GM12878 (cell line): ENCODE measurements around the gene CACNA1S. TPM values are rescaled to one million over a fixed set of nuclear protein-coding genes. Genes with fewer than 3 reads are reported as not detected.

Experiments
- ATAC-seq: fragments of 200-7000 bp; cut with Tn5 transposase; 3 replicates; pipeline ENCODE4 v1.9.1; 2020; ENCODE audit warnings: mild to moderate bottlenecking, moderate library complexity
- BruUV-seq: library from RNA; stranded (reverse); fragments of 400-500 nt; replicated peaks from 2 replicates; lab custom pipeline; 2021; lab: Mats Ljungman, UMichigan
- CTCF ChIA-PET: fragments of 300-600 bp; sonication (Branson Sonifier 250); formaldehyde crosslinking; extraction: SDS; loops from one replicate; lab custom pipeline; 2021; ENCODE audit warnings: inconsistent platforms; lab: Yijun Ruan, JAX
- POLR2A ChIA-PET: fragments of 350-600 bp; formaldehyde crosslinking; extraction: SDS; loops from one replicate; lab custom pipeline; 2021; ENCODE audit warnings: inconsistent platforms; lab: Charles Lee
- RAD21 ChIA-PET: fragments of 300-600 bp; sonication (Branson Sonifier 250); formaldehyde crosslinking; loops from one replicate; lab custom pipeline; 2023; ENCODE audit warnings: antibody characterized with exemption; ENCODE audit not compliant: unreplicated experiment; lab: Charles Lee
- SMC1A ChIA-PET: fragments of 300-600 bp; sonication (Branson Sonifier 250); formaldehyde crosslinking; loops from one replicate; lab custom pipeline; 2023; ENCODE audit not compliant: unreplicated experiment, uncharacterized antibody; lab: Charles Lee
- DNase-seq: peaks from one replicate; pipeline ENCODE4 v3.0.0-alpha.2; 2011; ENCODE audit warnings: low read depth, low spot score
- FAIRE-seq: peaks from 3 replicates; lab custom pipeline; 2011; peaks lifted over from hg19 to GRCh38; lab: Jason Lieb, UNC
- H2AFZ ChIP-seq: 2 replicates; pipeline ENCODE4 v1.6.0; 2011; ENCODE audit warnings: low read depth, low read length, control low read depth; ENCODE audit not compliant: control insufficient read depth
- H3K27ac ChIP-seq: 2 replicates; pipeline ENCODE4 v1.5.1; 2011; ENCODE audit warnings: control low read depth; ENCODE audit not compliant: control insufficient read depth, insufficient read depth
- H3K27me3 ChIP-seq, 2 experiments: replicated peaks in 1 of 2; 2 replicates each; pipeline versions ENCODE4 v1.6.0 to v1.6.1; 2011; ENCODE audit warnings: low read length in 1 of 2; ENCODE audit not compliant: control insufficient read depth in 2 of 2, insufficient read depth in 2 of 2
- H3K36me3 ChIP-seq, 2 experiments: 2 replicates each; pipeline ENCODE4 v1.5.1; 2011; ENCODE audit warnings: low read length in 1 of 2; ENCODE audit not compliant: control insufficient read depth in 2 of 2, insufficient read depth in 2 of 2
- H3K4me1 ChIP-seq: 2 replicates; pipeline ENCODE4 v1.6.1; 2011; ENCODE audit warnings: mild to moderate bottlenecking, low read length, moderate library complexity, mixed read lengths; ENCODE audit not compliant: control insufficient read depth, insufficient read depth
- H3K4me2 ChIP-seq: 2 replicates; pipeline ENCODE4 v1.6.0; 2011; ENCODE audit warnings: control low read depth; ENCODE audit not compliant: control insufficient read depth, insufficient read depth
- H3K4me3 ChIP-seq: fragments of 200-600 bp; sonication (generic); 2 replicates; pipeline ENCODE4 v1.5.1; 2016
- H3K79me2 ChIP-seq: 2 replicates; pipeline ENCODE4 v1.6.0; 2011; ENCODE audit warnings: low read length; ENCODE audit not compliant: control insufficient read depth, insufficient read depth
- H3K9ac ChIP-seq: 2 replicates; pipeline ENCODE4 v1.8.0; 2011; ENCODE audit warnings: low read length, control low read depth, mixed read lengths; ENCODE audit not compliant: control insufficient read depth, insufficient read depth
- H3K9me3 ChIP-seq: replicated peaks from 3 replicates; pipeline ENCODE4 v1.5.1; 2011; ENCODE audit warnings: mild to moderate bottlenecking, low read length; ENCODE audit not compliant: control insufficient read depth, insufficient read depth
- H4K20me1 ChIP-seq: 2 replicates; pipeline ENCODE4 v1.6.0; 2011; ENCODE audit not compliant: control insufficient read depth, insufficient read depth
- ATF7 ChIP-seq: fragments of 450-650 bp; IDR thresholded peaks from 2 replicates; pipeline ENCODE4 v1.6.1; 2016; ENCODE audit warnings: low read depth, mild to moderate bottlenecking
- BCLAF1 ChIP-seq: fragments of 450-650 bp; IDR thresholded peaks from 2 replicates; pipeline ENCODE4 v1.6.1; 2017; ENCODE audit warnings: antibody characterized with exemption, mild to moderate bottlenecking, moderate library complexity
- E4F1 ChIP-seq: fragments of 450-650 bp; IDR thresholded peaks from 2 replicates; pipeline ENCODE4 v1.6.1; 2018; ENCODE audit warnings: borderline replicate concordance, mild to moderate bottlenecking; ENCODE audit not compliant: partially characterized antibody
- EZH2 ChIP-seq: IDR thresholded peaks from 2 replicates; pipeline ENCODE4 v1.6.1; 2012; ENCODE audit warnings: low read depth, mild to moderate bottlenecking, control low read depth, inconsistent platforms, low read length, borderline replicate concordance; ENCODE audit not compliant: control insufficient read depth
- HCFC1 ChIP-seq: fragments of 150-350 bp; IDR thresholded peaks from 2 replicates; pipeline ENCODE4 v1.6.1; 2014; ENCODE audit warnings: low read length
- HDAC2 ChIP-seq: fragments of 200-600 bp; sonication (generic); IDR thresholded peaks from 2 replicates; pipeline ENCODE4 v1.6.1; 2017
- HSF1 ChIP-seq: fragments of 150-350 bp; IDR thresholded peaks from 2 replicates; pipeline ENCODE4 v1.6.1; 2014; ENCODE audit warnings: mild to moderate bottlenecking, low read depth, low read length
- IKZF1 ChIP-seq: fragments of 450-650 bp; conservative IDR thresholded peaks from 2 replicates; pipeline ENCODE4 v1.6.1; 2017; ENCODE audit warnings: antibody characterized with exemption, mild to moderate bottlenecking
- IKZF2 ChIP-seq, 2 experiments: fragments of 450-650 bp; IDR thresholded peaks; 2 replicates each; pipeline ENCODE4 v1.6.1; 2017; ENCODE audit warnings: mild to moderate bottlenecking in 2 of 2, moderate library complexity in 2 of 2
- NFIC ChIP-seq: IDR thresholded peaks from 2 replicates; pipeline ENCODE4 v1.6.1; 2012; ENCODE audit warnings: low read depth, mild to moderate bottlenecking, inconsistent platforms, low read length, moderate library complexity
- RCOR1 ChIP-seq: conservative IDR thresholded peaks from 2 replicates; pipeline ENCODE4 v1.6.1; 2012; ENCODE audit warnings: low read depth, low read length, improper control_type of control experiment
- SIX5 ChIP-seq: IDR thresholded peaks from 2 replicates; pipeline ENCODE4 v1.6.1; 2011; ENCODE audit warnings: mild to moderate bottlenecking, low read depth, low read length, moderate library complexity; ENCODE audit not compliant: severe bottlenecking
- SRF ChIP-seq, 2 experiments: IDR thresholded peaks; 2 replicates each; pipeline ENCODE4 v1.6.1; 2011; ENCODE audit warnings: low read depth in 2 of 2, low read length in 2 of 2, mild to moderate bottlenecking in 1 of 2, moderate library complexity in 1 of 2
- ZNF207 ChIP-seq: fragments of 450-650 bp; IDR thresholded peaks from 2 replicates; pipeline ENCODE4 v1.6.1; 2014; ENCODE audit warnings: antibody characterized with exemption, mild to moderate bottlenecking, borderline replicate concordance
- ZNF274 ChIP-seq: IDR thresholded peaks from one replicate; pipeline ENCODE4 v1.8.0; 2011; ENCODE audit not compliant: insufficient read length, insufficient read depth
- ZSCAN29 ChIP-seq: fragments of 450-650 bp; IDR thresholded peaks from 2 replicates; pipeline ENCODE4 v1.6.1; 2017; ENCODE audit warnings: mild to moderate bottlenecking, moderate library complexity
- WGBS: methylation state at CpG from one replicate; pipeline ENCODE4 v1.1.6; 2016; ENCODE audit warnings: low lambda C conversion rate; ENCODE audit not compliant: insufficient replicate concordance, insufficient coverage; ENCODE audit errors: missing lambda C conversion rate; 5-methylcytosine and 5-hydroxymethylcytosine counted together
- in situ Hi-C: fragments of 300-500 bp; cut with MboI; formaldehyde crosslinking; loops from 9 replicates; pipeline ENCODE4 v1.14.3; 2018; ENCODE audit warnings: mixed read lengths
- intact Hi-C: fragments of 100-400 bp; cut with micrococcal nuclease; formaldehyde crosslinking; loops from one replicate; pipeline ENCODE4 v1.14.2; 2022; ENCODE audit not compliant: unreplicated experiment
- polyA plus RNA-seq, 11 experiments: library from polyadenylated mRNA; depleted of rRNA in 4 of 11; unstranded in 6 of 11; stranded (reverse) in 5 of 11; fragments of >200 nt; fragmentation: Nextera tagmentation in 4 of 11; fragmentation: Illumina TruSeq in 1 of 11; extraction: Ambion mirVana in 4 of 11; extraction: Trizol in 1 of 11; gene quantifications; 1 replicate in 1 of 11; 2 replicates in 10 of 11; pipeline versions ENCODE4 v1.2.1 to v1.2.3, GENCODE V29; 2011 to 2016; ENCODE audit warnings: inconsistent platforms in 2 of 11, missing spikeins in 2 of 11, low read depth in 1 of 11
- total RNA-seq, 4 experiments: library from RNA; depleted of rRNA in 3 of 4; stranded (reverse); fragments of >200 nt in 3 of 4; fragmentation: Illumina TruSeq in 1 of 4; extraction: Trizol in 1 of 4; gene quantifications; 2 replicates each; pipeline versions ENCODE4 v1.2.1 to v1.2.3, GENCODE V29; 2013 to 2021

Gene CACNA1S
- total and polyA plus RNA-seq, 10 of the 15 experiments (the other 5 are each of a cell fraction or from before 2014, with no cell fraction given) = under 0.01 to 0.04 (median 0.02) TPM; not detected in 6

GRCh38 chr1:201141418-201141817, 29.2 kb upstream of the CACNA1S start:
- H3K9ac ChIP-seq = no peak overlapping the region
- no TSS peak for BruUV-seq
- no peaks in the 10 kb centered on the region for H3K27me3 ChIP-seq
- CTCF ChIA-PET = interaction anchor here (1.1 to 1.2 kb wide), 2 partner anchors 8 to 9 kb away, joined by 3 to 4 read pairs; no protein-coding TSS in a partner anchor
- H3K4me2 ChIP-seq = no peak overlapping the region
- no peaks in the 10 kb centered on the region for H3K9me3 ChIP-seq
- TF ChIP-seq E4F1 (no peak), IKZF2 (IDR thresholded peaks at IDR 0.05) (no peak), EZH2 (no peak), RCOR1 (no peak), NFIC (no peak), HSF1 (no peak), HCFC1 (no peak), ZNF207 (no peak), ZSCAN29 (no peak), ZNF274 (no peak), BCLAF1 (no peak), SRF (IDR thresholded peaks at IDR 0.05; ENCODE audit: low read depth in 2 of 2, low read length in 2 of 2) (no peak), ATF7 (no peak), SIX5 (no peak), HDAC2 (no peak), IKZF1 (no peak)
- peaks cover 4% of the 10 kb centered on the region in 2 experiments; a peak in 3 of 4 replicates for H3K36me3 ChIP-seq
- intact Hi-C loops (no loop called here), in situ Hi-C loops (no loop called here)
- no peak for DNase-seq
- no peak overlapping the region for H3K4me3 ChIP-seq
- SMC1A ChIA-PET = interaction anchor here (1.0 kb wide), 1 partner anchor 12 kb away, joined by 3 read pairs; no protein-coding TSS in a partner anchor
- no peak overlapping the region for H2AFZ ChIP-seq
- H3K79me2 ChIP-seq = no peaks in the 10 kb centered on the region
- POLR2A ChIA-PET = interaction anchor here (1.4 kb wide), 1 partner anchor 13 kb away, joined by 4 read pairs; the partner anchor contains the start of gene TMEM9
- WGBS = 89% methylated on average over 5 of the region's 5 CpGs
- RAD21 ChIA-PET = no interaction called here
- no peak overlapping the region for H3K27ac ChIP-seq
- no peaks in the 10 kb centered on the region; the same call in 1 of the 2 replicates for H4K20me1 ChIP-seq
- ATAC-seq = no peak
- H3K4me1 ChIP-seq = no peaks in the 10 kb centered on the region
- FAIRE-seq = no peak
